HG03196 (cell line): ENCODE measurements around the gene FAM107B.
"Not testable (repeated sequence)": the region's sequence is repeated elsewhere in the genome, so short reads cannot be mapped to it uniquely, and the experiment has no call there.

Source experiments
- ATAC-seq: cut with Tn5 transposase; IDR thresholded peaks from one replicate; pipeline ENCODE4 v1.9.1; 2021; ENCODE audit not compliant: unreplicated experiment

FAM107B gene

GRCh38 chr10:14639637-14640036, 135.1 kb downstream of the FAM107B start:
- ATAC-seq = no peak

GRCh38 chr10:14635043-14635710, 139.5 kb downstream of the FAM107B start:
- ATAC-seq = no peak

DNA sequence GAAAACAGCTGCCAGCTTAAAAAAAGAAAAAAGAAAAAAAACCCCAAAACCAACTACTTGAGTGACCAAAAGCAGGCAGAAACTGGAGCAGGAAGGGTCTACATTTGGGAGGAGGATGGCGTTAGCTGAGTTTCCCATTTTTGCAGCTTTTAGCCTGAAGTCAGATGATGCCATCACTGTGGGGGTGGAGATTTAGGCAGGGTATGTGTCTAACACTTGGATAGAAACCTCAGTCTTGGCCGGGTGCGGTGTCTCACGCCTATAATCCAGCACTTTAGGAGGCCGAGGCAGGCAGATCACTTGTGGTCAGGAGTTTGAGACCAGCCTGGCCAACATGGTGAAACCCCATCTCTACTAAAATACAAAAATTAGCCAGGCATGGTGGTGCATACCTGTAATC, 140.1 kb downstream of the FAM107B start:
- ATAC-seq = not testable (repeated sequence)

- no peak for ATAC-seq
Measured at GRCh38 chr10:14625765-14626525, 148.8 kb downstream of the FAM107B start.

GRCh38 chr10:14625192-14625631, 149.5 kb downstream of the FAM107B start:
- ATAC-seq = no peak

DNA sequence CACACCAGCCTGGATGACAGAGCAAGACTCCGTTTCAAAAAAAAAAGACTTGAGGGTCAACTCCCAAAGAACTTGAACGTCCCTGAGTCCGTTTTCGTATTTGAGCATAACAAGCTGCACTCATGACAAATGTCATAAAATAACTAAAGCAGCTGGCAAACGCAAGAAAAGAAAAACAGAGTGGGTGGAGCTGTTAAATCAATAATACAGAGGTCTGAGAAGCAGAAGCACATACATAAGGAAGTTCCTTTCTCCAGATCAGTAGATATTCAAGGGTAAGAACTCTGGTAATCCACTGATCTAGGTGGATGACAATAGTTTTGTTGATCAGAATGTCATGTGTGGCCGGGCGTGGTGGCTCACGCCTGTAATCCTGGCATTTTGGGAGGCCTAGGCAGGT, 150.1 kb downstream of the FAM107B start:
- ATAC-seq = no peak

DNA sequence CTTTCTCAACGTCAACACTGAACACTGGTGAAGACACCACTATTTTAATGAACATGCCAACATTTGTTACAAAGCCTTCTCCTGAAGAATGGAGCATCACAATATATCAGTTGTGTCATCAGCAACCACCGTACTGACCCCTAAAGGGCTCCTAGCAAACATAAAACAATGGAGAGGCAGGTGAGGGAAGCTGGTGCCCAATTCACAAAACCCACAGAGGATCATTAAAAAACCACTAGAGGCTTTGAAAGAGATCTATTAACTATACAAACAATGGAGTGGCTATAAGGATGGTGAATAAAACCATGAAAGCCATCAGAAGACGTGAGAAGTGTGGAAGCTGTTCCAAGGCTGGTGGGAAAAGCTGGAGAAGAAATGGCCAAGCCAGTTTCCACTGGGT, 150.8 kb downstream of the FAM107B start:
- no peak for ATAC-seq

DNA sequence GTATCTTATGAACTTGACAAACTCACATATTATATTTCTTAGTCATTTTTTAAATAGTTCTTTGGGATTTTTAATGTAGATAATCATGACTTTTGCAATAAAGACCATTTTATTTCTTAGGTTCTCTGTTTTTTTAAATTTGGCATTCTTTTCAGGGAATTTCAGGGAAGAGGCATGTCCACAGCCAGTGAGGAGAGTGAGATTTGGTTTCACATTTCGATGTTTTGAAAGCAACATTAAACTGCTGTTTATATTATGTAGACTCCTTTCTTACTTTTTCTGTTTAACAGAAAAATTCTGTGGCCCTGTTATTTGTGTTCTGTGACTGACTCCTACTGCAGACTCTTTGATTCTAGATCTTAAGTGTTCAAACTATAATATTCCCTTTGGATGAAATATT, 153.7 kb downstream of the FAM107B start:
- no peak for ATAC-seq

DNA sequence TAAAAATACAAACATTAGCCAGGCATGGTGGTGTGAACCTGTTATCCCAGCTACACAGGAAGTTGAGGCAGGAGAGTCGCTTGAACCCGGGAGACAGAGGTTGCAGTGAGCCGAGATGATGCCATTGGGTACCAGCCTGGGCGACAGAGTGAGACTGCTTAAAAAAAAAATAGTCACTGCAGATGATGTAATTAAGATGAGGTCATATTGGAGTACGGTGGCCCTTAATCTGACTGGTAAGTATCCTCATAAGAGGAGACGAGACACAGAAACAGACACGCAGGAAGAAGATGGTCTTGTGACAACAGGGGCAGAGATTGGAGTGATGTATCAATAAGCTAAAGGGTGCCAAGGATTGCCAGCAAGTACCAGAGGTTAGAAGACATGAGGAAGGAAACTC, 156.0 kb downstream of the FAM107B start:
- ATAC-seq = no peak

DNA sequence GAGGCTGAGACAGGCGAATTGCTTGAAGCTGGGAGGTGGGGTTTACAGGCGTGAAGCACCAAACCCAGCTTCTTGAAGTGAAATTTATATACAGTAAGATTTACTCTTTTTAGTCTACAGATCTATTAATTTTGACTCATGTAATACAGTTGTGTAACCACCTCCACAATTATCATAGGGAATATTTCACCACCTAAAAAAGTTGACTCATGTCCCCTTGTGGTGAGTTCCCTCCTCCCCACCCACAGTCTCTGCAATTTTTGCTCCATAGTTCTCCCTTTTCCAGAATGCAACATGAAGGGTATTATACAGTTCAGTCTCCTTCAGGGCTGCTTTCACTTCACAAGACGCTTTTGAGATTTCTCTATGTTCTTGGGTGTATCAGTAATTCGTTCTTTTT, 156.8 kb downstream of the FAM107B start:
- ATAC-seq = no peak

DNA sequence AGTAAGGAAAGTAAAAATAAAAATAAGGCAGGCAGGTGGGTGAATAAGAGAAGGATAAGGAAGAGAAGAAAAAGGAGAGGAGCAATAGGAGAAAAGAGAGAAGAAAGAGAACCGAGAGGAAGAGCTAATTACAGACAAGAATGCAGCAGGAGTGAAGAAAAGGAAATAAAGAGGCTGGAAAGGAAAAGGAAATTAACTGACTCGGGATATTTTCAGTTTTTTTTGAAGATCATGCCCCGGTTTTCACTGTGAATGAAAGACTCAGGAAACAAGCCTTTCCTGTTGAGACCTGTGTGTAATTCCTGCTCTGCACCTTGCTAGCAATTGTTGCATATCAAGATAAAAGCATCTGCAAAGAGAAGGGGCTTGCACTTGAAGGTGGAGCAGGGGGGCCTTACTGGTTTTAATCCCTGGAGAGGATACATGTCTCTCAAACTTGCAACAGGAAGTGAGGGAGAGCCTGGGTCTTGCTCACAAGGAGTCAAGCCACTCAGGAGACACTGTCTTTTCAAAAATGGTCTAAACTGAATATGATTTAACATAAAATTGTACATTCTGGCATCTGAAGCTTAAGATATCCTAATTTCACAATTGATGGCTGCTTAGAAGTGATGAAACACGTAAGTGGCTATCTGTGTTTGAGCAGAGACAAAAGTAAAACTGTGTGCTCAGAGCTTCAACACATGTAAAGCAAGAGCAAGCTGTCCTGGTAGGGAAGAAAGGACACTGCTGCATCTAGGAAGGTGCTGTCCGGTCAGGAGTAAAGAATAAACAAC, 157.6 kb downstream of the FAM107B start:
- ATAC-seq = no peak

DNA sequence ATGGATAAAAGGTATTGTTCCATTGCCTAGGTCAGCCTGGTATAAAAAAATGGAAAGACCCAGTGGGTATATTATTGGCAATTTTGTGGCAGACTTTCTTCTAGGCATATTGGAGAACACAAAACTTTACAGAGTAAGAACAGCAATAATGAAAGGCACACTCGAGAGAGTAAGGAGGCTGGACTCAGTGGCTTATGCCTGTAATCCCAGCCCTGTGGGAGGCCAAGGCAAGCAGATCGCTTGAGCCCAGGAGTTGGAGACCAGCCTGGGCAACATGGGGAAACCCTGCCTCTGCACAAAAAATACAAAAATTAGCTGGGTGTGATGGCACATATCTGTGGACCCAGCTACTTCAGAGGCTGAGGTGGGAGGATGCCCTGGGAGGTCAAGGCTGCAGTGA, 158.2 kb downstream of the FAM107B start:
- no peak for ATAC-seq

DNA sequence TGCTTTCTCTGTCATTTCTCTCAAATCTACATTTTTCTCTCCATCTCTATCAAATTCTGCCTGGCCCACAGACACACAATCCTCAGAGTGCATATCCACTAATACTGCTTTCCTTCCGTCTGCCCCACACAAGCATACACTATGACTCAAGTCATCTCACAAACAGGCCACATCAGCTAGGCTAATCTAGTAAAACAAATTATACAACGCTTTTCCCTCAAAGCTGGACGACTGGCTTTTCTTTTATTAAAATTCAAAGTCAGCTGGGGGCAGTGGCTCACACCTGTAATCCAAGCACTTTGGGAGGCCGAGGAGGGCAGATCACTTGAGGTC, 161.1 kb downstream of the FAM107B start:
- ATAC-seq = no peak

DNA sequence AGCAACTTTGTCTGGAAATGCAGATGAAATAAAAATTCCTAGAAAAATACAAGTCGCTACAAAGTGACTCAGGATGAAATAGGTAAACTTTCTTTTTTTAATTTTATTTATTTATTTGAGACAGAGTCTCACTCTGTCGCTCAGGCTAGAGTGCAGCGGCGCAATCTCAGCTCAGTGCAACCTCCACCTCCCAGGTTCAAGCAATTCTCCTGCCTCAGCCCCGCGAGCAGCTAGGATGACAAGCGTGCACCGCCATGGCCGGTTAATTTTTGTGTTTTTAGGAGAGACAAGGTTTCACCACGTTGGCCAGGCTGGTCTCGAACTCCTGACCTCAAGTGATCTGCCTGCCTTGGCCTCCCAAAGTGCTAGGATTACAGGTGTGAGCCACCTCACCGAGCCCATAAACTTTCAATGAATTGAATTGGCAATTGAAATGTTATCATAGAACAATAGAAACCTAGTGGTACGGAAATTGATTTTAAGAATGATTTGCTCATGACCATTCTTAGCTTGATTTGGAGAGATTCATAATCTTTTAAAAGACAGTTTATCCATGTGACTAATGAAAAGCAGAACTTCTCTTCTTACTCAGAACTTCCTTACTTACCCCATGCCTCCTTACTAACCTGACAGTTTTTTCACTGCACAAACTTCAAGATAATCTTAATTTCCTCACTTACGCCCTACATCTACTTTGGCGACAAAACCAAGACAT, 161.7 kb downstream of the FAM107B start:
- no peak for ATAC-seq

- ATAC-seq = peak; percentile 54
Measured at GRCh38 chr10:14611968-14612693, 162.6 kb downstream of the FAM107B start.

- no peak for ATAC-seq
Measured at GRCh38 chr10:14609178-14609577, 165.5 kb downstream of the FAM107B start.

- ATAC-seq = peak; percentile 27
Measured at GRCh38 chr10:14608381-14609001, 166.2 kb downstream of the FAM107B start.

- no peak for ATAC-seq
Measured at GRCh38 chr10:14606633-14607032, 168.1 kb downstream of the FAM107B start.

- ATAC-seq = peak; percentile 28
Measured at GRCh38 chr10:14605231-14605925, 169.3 kb downstream of the FAM107B start.
